HUDEP-2 (cell line): Measurements from ENCODE around the gene SMYD3.
"Not testable (repeated sequence)": the region's sequence is repeated elsewhere in the genome, so short reads cannot be mapped to it uniquely, and the experiment has no call there.

Source experiments
- DNase-seq, 76 experiments: peaks; one replicate each; lab custom pipeline; 2025; ENCODE audit not compliant: unreplicated experiment in 76 of 76; lab: John Stamatoyannopoulos, UW

Gene SMYD3

GRCh38 chr1:245983294-245983967, 523.6 kb downstream of the SMYD3 start:
- no peak for DNase-seq

GRCh38 chr1:245979589-245979988, 527.5 kb downstream of the SMYD3 start:
- DNase-seq, result no peak

- DNase-seq, result no peak
Measured at GRCh38 chr1:245978915-245979314, 528.2 kb downstream of the SMYD3 start.

GRCh38 chr1:245972476-245972875, 534.6 kb downstream of the SMYD3 start:
- DNase-seq, result no peak

- DNase-seq, result no peak
Measured at GRCh38 chr1:245971711-245972085, 535.4 kb downstream of the SMYD3 start.

GRCh38 chr1:245971076-245971710, 535.9 kb downstream of the SMYD3 start:
- DNase-seq, result not testable (repeated sequence)

GRCh38 chr1:245969283-245969682, 537.8 kb downstream of the SMYD3 start:
- no peak for DNase-seq

GRCh38 chr1:245968775-245969174, 538.3 kb downstream of the SMYD3 start:
- DNase-seq, result no peak

GRCh38 chr1:245965398-245965797, 541.7 kb downstream of the SMYD3 start:
- DNase-seq, result no peak

GRCh38 chr1:245963649-245964048, 543.4 kb downstream of the SMYD3 start:
- no peak for DNase-seq

- DNase-seq, result no peak
Measured at GRCh38 chr1:245962453-245962852, 544.6 kb downstream of the SMYD3 start.

- DNase-seq, result no peak
Measured at GRCh38 chr1:245961137-245961540, 545.9 kb downstream of the SMYD3 start.

- DNase-seq, result no peak
Measured at GRCh38 chr1:245960171-245960570, 546.9 kb downstream of the SMYD3 start.

GRCh38 chr1:245958016-245958415, 549.1 kb downstream of the SMYD3 start:
- DNase-seq, result no peak

GRCh38 chr1:245957427-245957826, 549.7 kb downstream of the SMYD3 start:
- no peak for DNase-seq

- no peak for DNase-seq
Measured at GRCh38 chr1:245956225-245956624, 550.9 kb downstream of the SMYD3 start.

GRCh38 chr1:245953876-245954660, 553.0 kb downstream of the SMYD3 start:
- DNase-seq, result no peak

- no peak for DNase-seq
Measured at GRCh38 chr1:245952383-245953026, 554.6 kb downstream of the SMYD3 start.

- no peak for DNase-seq
Measured at GRCh38 chr1:245948786-245949185, 558.3 kb downstream of the SMYD3 start.

GRCh38 chr1:245946905-245947304, 560.2 kb downstream of the SMYD3 start:
- DNase-seq, result no peak

- DNase-seq, result not testable (repeated sequence)
Measured at GRCh38 chr1:245945136-245945535, 561.9 kb downstream of the SMYD3 start.
